Bone marrow (tissue), 2 donors: ENCODE data around the gene SLAMF7.
"Not testable (repeated sequence)": the region's sequence is repeated elsewhere in the genome, so short reads cannot be mapped to it uniquely, and the experiment has no call there.

ENCODE experiments used
- DNase-seq, 2 donors: peaks; one replicate each; lab custom pipeline; 2025; lab: John Stamatoyannopoulos, UW

The SLAMF7 gene

GRCh38 chr1:160739098-160739511 lies at the start of gene SLAMF7:
Gene SLAMF7 (plus strand): TSS chr1:160739247. CDS start chr1:160739302, 55 bp downstream.
- DNase-seq, result peak; percentile 26 to 54

- DNase-seq, result not testable (repeated sequence)
These were observed 46.7 kb upstream of the SLAMF7 start for GRCh38 chr1:160692390-160692789.

- no peak for DNase-seq
These were observed 36.9 kb upstream of the SLAMF7 start for GRCh38 chr1:160702100-160702499.

GRCh38 chr1:160704250-160704649 lies 34.8 kb upstream of the SLAMF7 start:
- peak; percentile 25 to 74 for DNase-seq

GRCh38 chr1:160705212-160705621 lies 33.8 kb upstream of the SLAMF7 start:
- peak in 1 of 2 donors; percentile 26 for DNase-seq

GRCh38 chr1:160705742-160706141 lies 33.3 kb upstream of the SLAMF7 start:
- DNase-seq, result no peak

GRCh38 chr1:160706526-160707235 lies 32.4 kb upstream of the SLAMF7 start:
- peak in 1 of 2 donors; percentile 31 for DNase-seq

GRCh38 chr1:160707236-160708064 lies 31.6 kb upstream of the SLAMF7 start:
- peak in 1 of 2 donors; percentile 66 for DNase-seq

GRCh38 chr1:160708118-160708517 lies 30.9 kb upstream of the SLAMF7 start:
- peak in 1 of 2 donors; percentile 82 for DNase-seq

- DNase-seq, result no peak
These were observed 30.2 kb upstream of the SLAMF7 start for GRCh38 chr1:160708801-160709200.

- no peak for DNase-seq
These were observed 29.3 kb upstream of the SLAMF7 start for GRCh38 chr1:160709715-160710114.

GRCh38 chr1:160710517-160711252 lies 28.4 kb upstream of the SLAMF7 start:
- no peak for DNase-seq

GRCh38 chr1:160711276-160711601 lies 27.8 kb upstream of the SLAMF7 start:
- no peak for DNase-seq

GRCh38 chr1:160711602-160712311 lies 27.3 kb upstream of the SLAMF7 start, which contains the start of gene CD48:
Gene CD48 (minus strand): TSS chr1:160711822. CDS start chr1:160711763, 59 bp downstream.
- DNase-seq, result peak in 1 of 2 donors; percentile 66

- peak in 1 of 2 donors; percentile 49 for DNase-seq
These were observed 26.4 kb upstream of the SLAMF7 start for GRCh38 chr1:160712525-160713080.

- no peak for DNase-seq
These were observed 25.9 kb upstream of the SLAMF7 start for GRCh38 chr1:160713161-160713560.

- DNase-seq, result not testable (repeated sequence)
These were observed 24.9 kb upstream of the SLAMF7 start for GRCh38 chr1:160714034-160714648.

- no peak for DNase-seq
These were observed 23.0 kb upstream of the SLAMF7 start for GRCh38 chr1:160716013-160716412.

- DNase-seq, result no peak
These were observed 21.7 kb upstream of the SLAMF7 start for GRCh38 chr1:160717306-160717705.

- no peak for DNase-seq
These were observed 20.8 kb upstream of the SLAMF7 start for GRCh38 chr1:160718210-160718609.
